C4-2B (cell line): Measurements from ENCODE around the gene POLE.

Experiments used
- ZFX ChIP-seq: fragments of 450-650 bp; IDR thresholded peaks from 2 replicates; pipeline ENCODE4 v1.6.1; 2017
- TF ChIP-seq, protein P1 (sequence below): fragments of 450-650 bp; conservative IDR thresholded peaks from 2 replicates; pipeline ENCODE4 v1.5.1; 2017; ENCODE audit warnings: mild to moderate bottlenecking

DNA sequence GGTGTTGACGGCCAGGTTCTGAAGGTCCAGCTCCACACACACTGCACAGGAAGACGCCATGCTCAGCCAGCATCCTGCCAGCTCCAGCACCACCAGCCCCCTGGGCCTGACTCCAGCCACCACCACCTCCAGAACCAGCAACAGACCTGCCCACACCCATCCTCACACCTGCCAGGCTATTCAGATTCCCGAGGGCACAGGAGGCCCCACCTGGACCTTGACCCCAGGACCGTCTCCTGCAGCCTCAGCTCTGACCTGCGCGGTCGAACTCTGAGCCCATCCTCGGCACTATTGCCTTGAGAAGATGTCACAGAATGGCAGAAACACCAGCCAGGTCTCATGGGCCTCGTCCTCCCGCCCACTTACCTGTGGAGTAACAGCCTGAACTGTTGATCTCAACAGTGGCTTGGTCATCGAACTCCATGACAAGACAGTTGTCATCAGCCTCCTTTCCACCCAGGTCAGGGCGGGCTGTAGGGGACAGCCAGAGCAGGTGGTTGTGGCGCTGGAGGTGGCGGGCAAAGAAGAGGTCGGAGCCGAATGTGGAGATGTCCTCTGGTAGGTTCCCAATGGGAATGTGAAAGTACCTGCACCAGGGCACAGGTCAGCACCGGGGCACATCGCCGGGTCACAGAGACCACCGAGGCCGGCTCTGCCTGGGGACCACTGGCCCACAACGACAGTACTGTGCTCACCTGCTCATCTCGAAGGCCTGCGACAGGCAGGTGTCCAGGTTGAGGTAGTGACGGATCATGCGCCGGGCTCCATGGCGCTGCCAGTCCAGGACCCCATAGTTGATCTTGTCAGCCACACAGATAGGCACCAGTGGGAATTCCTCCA is 45.1 kb downstream of the POLE start:
- TF ChIP-seq, protein P1, sequence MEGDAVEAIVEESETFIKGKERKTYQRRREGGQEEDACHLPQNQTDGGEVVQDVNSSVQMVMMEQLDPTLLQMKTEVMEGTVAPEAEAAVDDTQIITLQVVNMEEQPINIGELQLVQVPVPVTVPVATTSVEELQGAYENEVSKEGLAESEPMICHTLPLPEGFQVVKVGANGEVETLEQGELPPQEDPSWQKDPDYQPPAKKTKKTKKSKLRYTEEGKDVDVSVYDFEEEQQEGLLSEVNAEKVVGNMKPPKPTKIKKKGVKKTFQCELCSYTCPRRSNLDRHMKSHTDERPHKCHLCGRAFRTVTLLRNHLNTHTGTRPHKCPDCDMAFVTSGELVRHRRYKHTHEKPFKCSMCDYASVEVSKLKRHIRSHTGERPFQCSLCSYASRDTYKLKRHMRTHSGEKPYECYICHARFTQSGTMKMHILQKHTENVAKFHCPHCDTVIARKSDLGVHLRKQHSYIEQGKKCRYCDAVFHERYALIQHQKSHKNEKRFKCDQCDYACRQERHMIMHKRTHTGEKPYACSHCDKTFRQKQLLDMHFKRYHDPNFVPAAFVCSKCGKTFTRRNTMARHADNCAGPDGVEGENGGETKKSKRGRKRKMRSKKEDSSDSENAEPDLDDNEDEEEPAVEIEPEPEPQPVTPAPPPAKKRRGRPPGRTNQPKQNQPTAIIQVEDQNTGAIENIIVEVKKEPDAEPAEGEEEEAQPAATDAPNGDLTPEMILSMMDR: no peak
- TF ChIP-seq ZFX: no peak
